Left colon (tissue), 2 donors: ENCODE results near the gene COL15A1. TPM values are rescaled to one million over a fixed set of nuclear protein-coding genes. Genes with fewer than 3 reads are reported as not detected.
A peak's percentile ranks its signal among the peaks of the same experiment; 100 is the strongest.
"Not testable (repeated sequence)": the region's sequence is repeated elsewhere in the genome, so short reads cannot be mapped to it uniquely, and the experiment has no call there.

Source experiments
- ATAC-seq: fragments of 200-7000 bp; cut with Tn5 transposase; one replicate; pipeline ENCODE4 v1.9.1; 2020; ENCODE audit warnings: mild to moderate bottlenecking, moderate library complexity
- DNase-seq, 2 donors: peaks; one replicate each; pipeline ENCODE4 v3.0.0-alpha.2; 2020
- intact Hi-C, 2 donors: fragments of 100-400 bp; cut with DNase I in 1 of 2; cut with micrococcal nuclease in 1 of 2; formaldehyde crosslinking; loops; one replicate each; pipeline versions ENCODE4 v1.11.2 to v1.14.0; 2022; cut with DNase I, micrococcal nuclease
- long read RNA-seq: library from polyadenylated mRNA; unstranded; transcript quantifications from one replicate; pipeline ENCODE4 v2.0.0, GENCODE V29; 2021
- total RNA-seq, 2 donors: library from RNA; stranded (reverse); fragmentation: NEBNext Ultra II Directional; extraction: Animal tissue kit (Norgen Biotek cat#: 25700); gene quantifications; one replicate each; pipeline ENCODE4 v1.2.1, GENCODE V29; 2021
- donor health status: DM: no; HTN: no; CAD: no.
- donor health status: DM: yes; HTN: yes; CAD: no.

The COL15A1 gene
- 1 to 10 TPM; 2.4 to 9.5 TPM for total RNA-seq
- long read RNA-seq, partial matches to known transcripts, result 2 of 2 reads
- long read RNA-seq, other reads (novel, unspliced or antisense), result 0 of 2 reads

GRCh38 chr9:98943682-98944056 is at the start of gene COL15A1:
TSS of gene COL15A1 (plus strand) at chr9:98943907. CDS start at chr9:98944062, 155 bp downstream.
- DNase-seq, result no peak
- intact Hi-C loops, result no loop called here
- no peak for ATAC-seq

- ATAC-seq (no peak), DNase-seq (no peak)
- intact Hi-C loops, result no loop called here
Observed at GRCh38 chr9:98894171-98894570, 49.5 kb upstream of the COL15A1 start.

- DNase-seq (no peak), ATAC-seq (no peak)
- intact Hi-C loops, result no loop called here
Observed at GRCh38 chr9:98894761-98895160, 48.9 kb upstream of the COL15A1 start.

- intact Hi-C loops, result no loop called here
- DNase-seq, result no peak
- ATAC-seq, result no peak
Observed at GRCh38 chr9:98896632-98897031, 47.1 kb upstream of the COL15A1 start.

GRCh38 chr9:98897745-98898144 is 46.0 kb upstream of the COL15A1 start:
- intact Hi-C loops, result no loop called here
- ATAC-seq (peak; percentile 57), DNase-seq (no peak)

GRCh38 chr9:98899408-98900056 is 44.2 kb upstream of the COL15A1 start:
- ATAC-seq, result no peak
- intact Hi-C loops, result no loop called here
- peak in 1 of 2 donors; percentile 32 for DNase-seq

GRCh38 chr9:98900244-98900643 is 43.5 kb upstream of the COL15A1 start:
- DNase-seq, result no peak
- intact Hi-C loops, result no loop called here
- ATAC-seq, result no peak

GRCh38 chr9:98900725-98901124 is 43.0 kb upstream of the COL15A1 start:
- DNase-seq (no peak), ATAC-seq (no peak)
- intact Hi-C loops, result no loop called here

- intact Hi-C loops, ATAC-seq, DNase-seq: not testable (repeated sequence)
Observed at GRCh38 chr9:98901843-98902242, 41.9 kb upstream of the COL15A1 start.

GRCh38 chr9:98902516-98902915 is 41.2 kb upstream of the COL15A1 start:
- ATAC-seq, result no peak
- DNase-seq, result no peak
- intact Hi-C loops, result no loop called here

GRCh38 chr9:98902925-98903324 is 40.8 kb upstream of the COL15A1 start:
- ATAC-seq (no peak), DNase-seq (no peak)
- intact Hi-C loops, result no loop called here

GRCh38 chr9:98903961-98904411 is 39.7 kb upstream of the COL15A1 start:
- intact Hi-C loops, result no loop called here
- ATAC-seq, result no peak
- no peak for DNase-seq

GRCh38 chr9:98905015-98905414 is 38.7 kb upstream of the COL15A1 start:
- intact Hi-C loops, result no loop called here
- DNase-seq, result no peak
- ATAC-seq, result no peak

GRCh38 chr9:98906273-98907040 is 37.2 kb upstream of the COL15A1 start:
- DNase-seq (no peak), ATAC-seq (no peak)
- intact Hi-C loops, result no loop called here

- intact Hi-C loops, result no loop called here
- ATAC-seq (no peak), DNase-seq (no peak)
Observed at GRCh38 chr9:98907055-98907454, 36.7 kb upstream of the COL15A1 start.

GRCh38 chr9:98908897-98909634 is 34.6 kb upstream of the COL15A1 start:
- intact Hi-C loops, result no loop called here
- ATAC-seq (no peak), DNase-seq (no peak)

- ATAC-seq, result no peak
- DNase-seq, result no peak
- intact Hi-C loops, result no loop called here
Observed at GRCh38 chr9:98909935-98910334, 33.8 kb upstream of the COL15A1 start.

GRCh38 chr9:98911042-98911441 is 32.7 kb upstream of the COL15A1 start:
- ATAC-seq, result no peak
- no peak for DNase-seq
- intact Hi-C loops, result no loop called here

- ATAC-seq, DNase-seq, intact Hi-C loops: not testable (repeated sequence)
Observed at GRCh38 chr9:98911738-98912137, 32.0 kb upstream of the COL15A1 start.

- intact Hi-C loops, result no loop called here
- DNase-seq (no peak), ATAC-seq (no peak)
Observed at GRCh38 chr9:98912450-98912849, 31.3 kb upstream of the COL15A1 start.
